GF-D8 (cell line): Measurements from ENCODE around the gene ITPR1.

Experiments used
- DNase-seq: peaks from one replicate; lab custom pipeline; 2025; lab: John Stamatoyannopoulos, UW

Gene ITPR1

DNA sequence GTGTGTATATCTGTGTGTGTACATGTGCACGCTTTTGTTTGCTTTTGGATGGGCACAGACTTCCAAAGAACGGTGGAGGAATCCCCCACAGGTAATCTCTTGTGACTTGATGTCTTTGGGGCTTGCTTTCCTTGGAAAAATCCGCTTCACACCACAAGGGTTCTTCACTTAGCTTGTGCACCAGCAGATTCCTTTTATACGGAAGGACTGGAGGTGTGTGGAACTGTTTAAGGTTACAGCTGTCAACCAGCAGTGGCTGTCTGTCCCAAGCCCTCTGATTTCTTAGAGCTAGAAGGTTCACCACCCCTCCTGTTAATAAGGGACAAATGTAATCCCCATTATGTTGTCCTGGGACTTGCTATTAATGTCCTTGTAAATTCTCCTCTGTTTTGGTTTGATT is 193.5 kb downstream of the ITPR1 start:
- DNase-seq, result no peak

DNA sequence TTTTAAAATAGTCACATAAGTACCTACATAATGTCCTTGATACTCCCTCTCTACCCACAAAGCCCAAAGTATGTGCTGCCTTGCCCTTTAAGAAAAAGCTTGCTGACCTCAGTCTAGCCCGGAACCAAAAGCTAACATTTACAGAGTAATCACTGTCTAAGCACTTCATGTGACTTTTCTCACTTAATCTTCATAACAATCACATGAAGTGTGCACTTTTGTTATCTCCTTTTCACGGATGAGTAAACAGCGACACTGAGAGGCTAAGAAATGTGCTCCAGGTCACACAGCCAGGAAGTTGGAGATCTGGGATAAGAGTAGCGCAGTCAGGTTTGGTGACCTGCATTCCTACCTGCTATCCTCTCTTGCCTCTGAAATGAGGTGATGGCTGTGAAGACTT is 194.0 kb downstream of the ITPR1 start:
- DNase-seq, result no peak

DNA sequence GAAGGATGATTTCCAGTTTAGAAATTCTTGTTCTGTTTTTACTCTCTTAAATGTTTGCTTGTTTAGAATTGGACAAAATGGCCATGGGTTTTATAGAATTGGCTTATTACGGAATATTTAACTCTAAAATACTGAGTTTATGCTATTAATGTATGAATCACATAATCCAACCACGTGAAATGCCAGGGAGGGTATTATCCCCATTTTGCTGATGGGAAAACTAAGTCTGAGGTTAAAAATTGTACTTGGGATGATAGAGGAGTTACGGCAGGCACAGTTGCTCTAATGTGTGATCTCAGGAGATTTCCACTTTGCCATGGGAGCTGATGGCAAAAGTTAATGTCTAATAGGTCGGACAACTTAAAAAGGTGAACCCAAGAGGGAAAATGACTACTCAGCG is 194.4 kb downstream of the ITPR1 start:
- DNase-seq, result no peak

DNA sequence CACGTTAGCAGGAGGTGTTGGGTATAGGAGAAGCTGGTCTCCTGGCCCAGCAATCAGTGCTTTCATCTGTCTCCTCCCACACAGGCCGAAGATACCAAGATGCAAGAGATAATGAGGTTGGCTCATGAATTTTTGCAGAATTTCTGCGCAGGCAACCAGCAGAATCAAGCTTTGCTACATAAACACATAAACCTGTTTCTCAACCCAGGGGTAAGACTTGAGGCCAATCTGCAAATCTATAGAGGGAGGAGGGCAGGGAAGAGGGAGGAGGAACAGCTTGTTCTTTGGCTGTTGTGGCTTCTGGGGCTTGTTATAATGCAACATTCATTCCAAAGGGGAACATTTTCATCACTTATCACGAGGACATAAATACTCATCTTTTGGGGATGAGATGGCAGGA is 195.3 kb downstream of the ITPR1 start:
- DNase-seq, result no peak

DNA sequence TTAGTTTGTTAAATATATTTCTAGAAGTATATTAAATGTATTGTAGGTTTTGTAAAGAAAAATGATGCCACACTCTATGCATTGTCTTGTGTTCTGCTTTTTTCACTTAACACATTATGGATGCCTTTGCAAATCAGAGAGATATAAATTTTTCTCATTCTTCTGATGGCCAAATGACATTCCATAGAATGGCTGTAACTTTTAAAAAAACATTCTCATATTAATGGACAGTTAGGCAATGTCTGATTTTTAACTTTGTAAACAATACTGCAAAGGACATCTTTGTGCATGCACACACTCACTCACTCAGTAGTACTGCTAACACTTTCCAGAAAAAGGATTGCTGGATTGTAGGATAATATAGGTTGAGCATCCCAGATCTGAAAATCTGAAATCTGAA is 195.9 kb downstream of the ITPR1 start:
- no peak for DNase-seq

DNA sequence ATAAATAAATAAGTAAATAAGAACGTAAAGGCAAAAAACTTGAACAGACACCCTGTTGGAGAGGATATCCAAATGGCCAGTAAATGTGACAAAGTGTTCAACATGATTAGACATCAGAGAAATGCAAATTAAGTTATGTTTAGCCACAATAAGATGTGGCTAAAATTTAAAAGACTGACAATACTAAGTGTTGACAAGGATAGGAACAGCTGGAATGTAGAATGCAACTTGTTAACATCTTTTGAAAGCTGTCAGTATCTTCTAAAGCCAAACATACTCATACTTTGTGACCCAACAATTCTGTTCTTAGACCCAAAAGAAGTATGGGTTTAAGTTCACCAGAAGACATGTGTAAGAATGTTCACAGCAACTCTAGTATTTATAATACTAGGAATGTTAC is 197.1 kb downstream of the ITPR1 start:
- DNase-seq, result no peak

DNA sequence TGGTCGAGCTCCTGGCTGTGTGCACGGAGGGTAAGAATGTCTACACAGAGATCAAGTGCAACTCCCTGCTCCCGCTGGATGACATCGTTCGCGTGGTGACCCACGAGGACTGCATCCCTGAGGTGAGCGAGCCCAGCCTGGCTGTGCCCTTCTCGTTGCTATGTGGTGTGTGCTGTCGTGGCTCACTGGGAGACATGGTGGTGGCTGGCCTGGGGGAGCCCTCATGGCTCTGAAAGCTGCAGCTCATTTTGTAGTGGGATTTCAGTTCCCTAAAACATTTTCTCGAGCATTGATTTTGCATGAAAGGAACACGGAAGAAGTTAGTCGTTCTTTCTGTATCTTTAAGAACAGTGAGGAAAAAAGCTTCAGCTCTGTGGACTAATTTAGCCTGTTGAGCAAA is 200.5 kb downstream of the ITPR1 start:
- no peak for DNase-seq

DNA sequence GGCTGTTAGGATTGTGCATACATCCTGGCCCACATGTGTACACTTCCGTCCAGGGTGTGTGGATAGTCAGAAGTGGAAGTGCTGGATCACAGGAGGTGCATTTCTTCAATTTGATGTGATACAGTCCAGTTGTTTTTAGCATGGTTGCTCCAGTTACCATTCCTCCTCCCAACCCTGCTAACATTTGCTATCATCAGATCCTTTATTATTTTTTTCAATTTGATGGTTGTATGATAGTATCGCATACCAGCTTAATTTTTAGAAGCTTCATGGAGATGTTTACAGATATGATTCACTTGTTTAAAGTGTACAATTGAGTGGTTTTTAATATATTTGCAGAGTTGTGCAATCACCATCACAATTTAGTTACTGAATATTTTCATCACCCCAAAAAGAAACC is 202.7 kb downstream of the ITPR1 start:
- no peak for DNase-seq

DNA sequence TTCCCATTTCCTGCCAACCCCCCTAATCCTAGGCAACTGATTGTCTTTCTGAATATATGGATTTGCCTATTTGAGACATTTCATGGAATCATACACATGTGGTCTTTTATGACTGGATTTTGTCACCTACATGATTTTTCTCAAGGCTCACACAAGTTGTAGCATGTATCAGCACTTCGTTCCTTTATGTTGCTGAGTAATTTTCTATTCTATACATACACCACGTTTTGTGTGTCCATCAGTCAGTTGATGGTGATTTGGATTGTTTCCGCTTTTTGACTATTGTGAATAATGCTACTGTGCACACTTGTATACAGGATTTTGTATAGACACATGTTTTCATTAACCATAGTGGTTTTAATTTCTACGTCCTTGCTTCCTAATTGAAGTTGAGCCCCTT is 203.1 kb downstream of the ITPR1 start:
- no peak for DNase-seq

DNA sequence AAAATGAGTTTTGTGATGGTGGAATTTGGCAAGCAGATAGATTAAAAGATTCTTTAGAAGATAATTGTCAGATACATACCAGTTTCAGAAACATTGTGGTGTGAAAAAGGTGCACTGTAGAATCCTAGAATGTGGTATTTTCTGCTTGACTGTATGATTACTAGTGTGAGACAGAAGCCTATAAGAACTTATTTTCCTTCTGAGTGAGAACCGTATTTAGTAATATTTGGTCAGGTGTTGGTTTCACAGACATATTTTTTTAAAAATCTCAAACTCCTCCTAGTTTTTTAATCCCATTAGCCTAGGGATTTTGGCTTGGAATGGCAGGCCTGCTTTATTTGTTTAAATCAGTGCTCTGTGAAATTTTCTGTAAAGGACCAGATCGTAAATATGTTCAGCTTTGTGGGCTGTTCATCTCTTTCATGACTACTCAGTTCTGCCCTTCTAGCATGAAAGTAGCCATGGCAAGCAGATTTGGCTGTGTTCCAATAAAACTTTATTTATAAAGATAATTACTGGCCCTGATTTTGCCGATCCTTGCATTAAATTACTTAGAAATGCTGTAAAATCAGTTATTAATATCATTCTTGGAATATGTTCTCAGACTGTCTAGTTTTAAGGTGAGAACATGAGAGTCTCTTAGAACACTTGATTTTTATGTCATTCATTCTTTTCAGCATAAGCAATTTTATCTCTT is 205.1 kb downstream of the ITPR1 start:
- DNase-seq, result no peak

DNA sequence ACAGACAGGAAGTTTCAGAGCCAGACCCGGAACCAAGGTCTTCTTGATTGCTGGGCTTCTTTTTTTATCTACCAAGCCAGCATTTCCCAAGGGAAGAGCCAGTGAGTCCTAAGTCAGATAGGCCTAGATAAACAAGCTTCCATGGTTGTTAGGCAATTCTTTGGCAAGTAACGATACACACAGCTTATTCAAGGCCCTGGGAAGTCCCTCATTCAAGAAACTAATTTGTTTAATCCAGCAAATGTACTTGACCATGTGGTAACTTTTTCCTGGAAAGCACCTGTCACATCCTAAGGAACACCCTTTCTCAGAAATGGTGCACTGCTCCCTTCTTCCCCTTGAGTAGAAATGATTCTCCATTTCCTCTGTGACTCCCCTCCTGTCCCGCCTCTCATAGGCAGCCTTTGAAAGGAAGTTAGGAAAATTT is 209.9 kb downstream of the ITPR1 start:
- DNase-seq, result no peak

DNA sequence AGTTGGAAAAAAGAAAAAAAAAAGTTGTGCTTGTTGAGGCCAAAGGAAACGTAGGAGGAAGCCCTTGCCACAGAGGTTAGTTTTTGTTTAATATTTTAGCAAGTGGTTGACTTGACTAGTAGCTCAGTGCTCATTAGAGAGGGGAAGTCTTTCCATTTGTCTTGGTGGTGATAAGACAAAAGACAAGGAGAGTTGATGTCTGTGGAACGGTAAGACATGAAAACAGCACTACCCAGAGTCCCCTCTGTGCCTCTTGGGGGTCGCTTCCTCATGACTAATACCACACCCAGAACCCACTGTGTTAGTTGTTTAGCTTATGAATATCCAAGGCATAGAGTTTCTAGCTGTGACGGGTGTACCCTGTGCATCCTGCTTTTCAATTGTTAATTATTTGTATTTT is 211.4 kb downstream of the ITPR1 start:
- no peak for DNase-seq

DNA sequence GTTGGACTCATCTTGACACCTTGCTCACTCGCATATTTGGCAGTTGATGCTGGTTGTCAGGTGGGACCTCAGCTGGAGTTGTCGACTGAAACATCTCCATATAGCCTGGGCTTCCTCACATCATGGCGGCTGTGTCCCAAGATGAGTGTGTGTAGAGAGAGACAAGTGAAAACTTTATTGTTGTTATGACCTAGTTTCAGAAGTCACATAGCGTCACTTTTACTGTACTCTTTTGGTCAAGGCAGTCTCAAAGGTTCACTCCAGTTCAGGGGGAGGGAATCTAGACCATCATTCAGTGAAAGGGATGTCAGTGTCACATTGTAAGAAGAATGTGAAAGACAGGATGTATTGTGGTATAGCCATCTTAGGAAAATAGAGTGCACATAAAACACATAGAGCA is 214.2 kb downstream of the ITPR1 start:
- DNase-seq, result no peak

DNA sequence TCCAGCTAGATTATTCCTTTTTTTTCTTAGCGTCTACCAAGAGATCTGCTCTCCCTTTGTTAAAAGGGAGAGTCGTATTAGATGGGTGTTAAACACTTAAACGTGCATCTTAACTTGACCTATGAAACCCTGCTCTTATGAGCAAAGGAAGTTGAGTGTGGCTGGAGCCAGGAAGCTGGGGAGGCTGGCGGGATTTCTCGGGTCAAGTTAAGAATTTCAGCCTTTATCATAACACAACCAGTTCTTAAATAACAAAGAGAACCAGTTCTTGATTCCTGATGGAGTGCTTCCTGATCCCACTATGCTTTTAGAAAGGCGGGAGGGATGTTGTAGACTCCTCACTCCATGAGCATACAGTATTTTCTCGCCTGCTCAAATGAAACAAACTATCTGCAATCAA is 215.1 kb downstream of the ITPR1 start:
- DNase-seq, result no peak

DNA sequence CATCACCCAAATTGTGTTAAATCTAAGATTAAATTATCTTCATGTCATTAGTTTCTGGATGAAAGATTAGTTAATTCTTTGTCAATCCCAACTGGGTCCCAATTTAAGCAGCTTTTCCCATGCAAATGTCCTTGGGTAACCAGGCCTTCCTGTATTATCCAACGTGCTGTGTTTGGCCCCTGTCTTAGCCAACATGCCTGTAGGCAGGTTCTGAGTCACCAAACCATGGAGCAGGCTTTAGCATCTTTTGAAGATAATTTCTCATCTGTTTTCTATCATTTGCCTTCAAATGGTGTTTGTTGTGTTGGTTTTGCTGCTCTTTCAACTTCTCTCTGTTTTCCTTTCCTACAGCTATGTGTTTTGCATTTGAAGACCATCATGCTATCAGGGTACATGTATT is 216.2 kb downstream of the ITPR1 start:
- DNase-seq, result no peak

DNA sequence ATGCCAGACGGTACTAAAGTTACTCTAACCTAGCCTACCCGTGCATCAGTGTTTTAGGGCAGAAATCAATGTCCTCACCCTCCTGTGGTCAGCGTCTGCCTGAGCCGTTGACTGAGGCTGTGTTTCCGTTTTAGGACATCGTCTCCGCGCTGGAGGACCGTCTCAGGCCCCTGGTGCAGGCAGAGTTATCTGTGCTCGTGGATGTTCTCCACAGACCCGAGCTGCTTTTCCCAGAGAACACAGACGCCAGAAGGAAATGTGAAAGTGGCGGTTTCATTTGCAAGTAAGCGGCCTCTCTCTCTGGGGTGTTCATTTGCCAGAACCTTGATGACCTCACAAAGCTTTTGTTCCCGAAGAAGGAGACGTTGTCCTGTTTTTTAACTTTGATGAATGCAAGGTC is 217.0 kb downstream of the ITPR1 start:
- DNase-seq, result no peak

DNA sequence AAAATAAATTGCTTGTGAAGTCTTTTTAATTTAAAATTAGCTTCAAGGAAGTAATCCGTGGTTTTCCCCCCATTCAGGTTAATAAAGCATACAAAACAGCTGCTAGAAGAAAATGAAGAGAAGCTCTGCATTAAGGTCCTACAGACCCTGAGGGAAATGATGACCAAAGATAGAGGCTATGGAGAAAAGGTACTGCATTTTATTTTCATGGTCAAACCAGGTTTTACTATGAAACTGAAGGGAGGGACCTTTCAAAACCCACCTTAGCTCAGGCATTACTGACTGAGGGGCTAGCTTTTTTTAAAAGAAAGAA is 218.5 kb downstream of the ITPR1 start:
- no peak for DNase-seq

DNA sequence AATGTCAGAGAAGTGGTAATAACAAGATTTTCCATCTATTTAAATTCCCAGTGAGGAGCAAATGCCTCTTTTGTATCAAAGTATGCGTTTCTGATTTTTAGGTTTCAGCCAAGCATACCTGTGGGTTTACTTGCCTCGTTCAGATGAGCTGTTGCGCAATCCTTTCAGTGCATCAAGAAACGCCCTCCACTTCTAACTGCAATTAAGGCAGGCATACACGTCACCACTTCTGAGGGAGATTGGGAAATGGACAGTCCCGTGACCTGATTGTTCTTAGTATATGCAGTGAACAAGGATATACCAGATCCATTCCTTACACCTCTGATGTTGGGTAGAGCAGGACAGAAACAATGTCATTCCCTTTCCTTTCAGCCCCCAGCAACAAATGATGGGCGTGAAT is 219.0 kb downstream of the ITPR1 start:
- no peak for DNase-seq

DNA sequence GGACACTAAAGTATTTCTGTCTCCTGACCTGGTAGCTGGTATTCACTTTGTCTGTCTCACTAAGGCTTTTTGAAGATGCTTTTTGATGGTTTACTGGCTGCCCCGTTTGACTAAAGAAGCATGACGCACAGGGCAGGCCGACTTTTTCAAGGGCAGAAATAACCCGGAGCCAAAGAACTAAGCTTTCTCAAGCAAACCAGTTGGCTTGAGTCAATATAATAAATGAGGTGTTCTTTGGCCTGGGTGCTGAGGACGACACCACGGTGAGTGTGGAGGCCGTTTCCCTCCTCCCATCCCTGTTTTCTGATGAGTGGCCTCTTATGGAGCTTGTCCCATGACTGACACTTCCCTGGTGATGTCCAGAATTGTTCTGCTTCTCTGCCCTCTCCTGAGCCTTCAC is 220.9 kb downstream of the ITPR1 start:
- DNase-seq, result no peak

DNA sequence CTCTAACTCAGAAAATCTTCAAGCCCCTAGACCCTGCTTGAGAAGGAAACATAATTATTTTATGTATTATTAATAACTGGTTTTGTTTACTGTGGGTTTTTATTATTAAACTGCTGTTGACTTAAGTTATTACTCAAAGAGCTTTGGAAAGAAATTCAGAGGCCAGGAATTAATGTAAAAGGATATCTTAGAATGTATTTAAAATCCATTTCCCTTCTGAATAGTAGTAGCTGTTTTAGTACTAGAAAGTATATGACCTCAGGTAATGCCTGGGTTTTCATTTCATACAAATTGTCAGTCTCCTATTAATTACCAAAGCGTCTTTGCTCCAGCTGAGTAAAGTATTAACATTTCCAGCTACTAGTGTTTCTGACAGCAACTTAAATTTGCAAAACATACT is 223.1 kb downstream of the ITPR1 start:
- DNase-seq, result no peak

DNA sequence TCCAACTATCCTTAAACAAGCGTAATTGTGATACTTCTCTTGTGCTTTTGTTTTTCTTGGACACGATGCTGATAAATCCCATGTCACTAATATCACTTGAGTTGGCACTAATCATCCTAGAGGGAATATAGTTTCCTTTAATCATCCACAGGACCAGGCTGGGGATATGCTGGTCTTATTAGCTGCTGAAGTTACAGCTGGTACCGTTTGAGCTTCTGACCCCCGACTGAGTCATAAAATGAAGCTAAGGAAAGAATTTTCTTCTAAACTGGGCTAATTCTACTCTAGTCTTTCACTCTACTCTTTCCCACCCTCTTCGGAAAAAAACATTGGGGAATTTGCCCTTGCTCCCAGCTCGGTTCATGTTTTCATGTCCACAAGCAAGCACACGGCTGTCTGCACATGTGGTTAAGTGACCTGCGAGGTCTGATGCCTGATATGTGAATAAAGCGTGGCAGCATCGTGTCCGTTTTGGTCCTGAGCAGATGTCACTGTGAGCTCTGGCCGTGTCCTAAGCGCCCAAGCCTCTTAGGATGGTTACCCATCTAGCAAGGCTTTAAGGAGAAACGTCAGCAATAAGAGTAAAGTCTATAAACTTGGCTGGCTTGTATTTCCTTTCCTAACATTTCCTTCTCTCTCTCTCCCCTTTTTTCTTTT is 223.7 kb downstream of the ITPR1 start:
- no peak for DNase-seq

DNA sequence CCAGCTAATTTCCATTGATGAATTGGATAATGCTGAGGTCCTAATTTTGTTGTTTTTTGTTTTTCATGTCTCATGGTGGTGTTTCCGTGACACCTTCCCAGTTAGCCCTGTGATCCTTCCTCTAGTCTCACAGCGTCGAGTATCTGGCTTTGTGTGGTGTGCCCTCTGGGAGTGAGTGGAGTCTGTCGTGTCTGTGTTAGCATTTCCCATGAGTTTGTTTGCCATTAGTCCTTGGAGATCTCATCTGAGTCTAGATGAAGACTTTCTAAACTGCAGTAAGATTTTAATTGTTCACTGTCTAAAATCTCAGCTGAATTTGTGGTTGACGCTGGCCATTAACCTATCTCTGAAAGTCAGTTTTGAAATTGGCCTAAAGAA is 224.2 kb downstream of the ITPR1 start:
- no peak for DNase-seq

DNA sequence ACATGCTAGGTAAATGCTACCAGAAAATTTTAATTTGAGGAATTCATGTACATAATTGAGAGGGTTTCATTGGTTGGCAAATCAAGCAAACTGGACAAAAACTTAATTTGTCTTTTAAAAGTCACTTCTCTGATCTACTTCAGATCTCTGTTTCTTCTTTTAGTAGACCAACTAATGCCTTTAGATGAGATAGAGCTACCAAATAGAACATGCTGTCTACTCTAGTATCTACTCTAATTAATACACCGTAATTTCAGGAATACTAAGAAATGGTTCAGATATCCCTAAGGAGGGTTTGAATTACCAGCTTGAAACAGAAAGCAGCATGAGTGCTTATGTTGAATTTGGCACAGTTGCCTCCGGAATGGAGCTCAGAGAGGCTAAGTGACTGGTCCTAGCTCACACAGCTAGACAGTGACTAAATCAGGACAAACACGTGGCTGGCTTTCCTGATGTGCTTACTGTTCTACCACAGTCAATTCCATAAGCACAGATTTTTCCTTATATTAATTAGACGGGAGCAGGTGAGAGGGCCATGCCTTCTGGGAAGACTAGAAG is 225.1 kb downstream of the ITPR1 start:
- no peak for DNase-seq

DNA sequence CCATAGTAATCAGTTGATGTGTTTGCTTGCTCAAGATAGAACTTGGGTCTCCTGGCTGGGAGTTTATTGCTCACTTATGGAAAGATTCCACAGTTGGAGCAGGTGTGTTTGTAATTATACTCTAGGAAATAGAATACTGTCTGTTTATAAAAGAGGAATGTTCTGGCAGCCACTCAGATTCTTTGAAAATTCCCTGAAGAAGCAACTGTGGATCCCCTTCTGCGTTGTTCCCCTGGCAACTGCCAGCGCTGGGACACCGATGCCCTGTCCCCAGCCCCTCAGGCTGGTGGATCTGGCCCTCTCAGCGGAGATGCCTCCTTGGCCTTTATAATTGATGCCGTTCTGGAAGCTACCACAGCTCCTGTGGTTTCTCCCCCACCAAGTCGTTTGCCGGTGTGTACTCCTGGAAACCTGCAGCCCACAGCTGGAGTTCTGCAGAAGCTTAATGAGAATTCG is 225.9 kb downstream of the ITPR1 start:
- no peak for DNase-seq
